Ishikawa (cell line): ENCODE measurements around the gene SULT1C3.

Source experiments
- CEBPB ChIP-seq: IDR thresholded peaks from 2 replicates; pipeline ENCODE4 v1.6.1; 2012
- CREB1 ChIP-seq: IDR thresholded peaks from 2 replicates; pipeline ENCODE4 v1.6.1; 2012; ENCODE audit warnings: low read depth
- EGR1 ChIP-seq: IDR thresholded peaks from 2 replicates; pipeline ENCODE4 v1.6.1; 2012
- EP300 ChIP-seq: IDR thresholded peaks from 2 replicates; pipeline ENCODE4 v1.6.1; 2012; ENCODE audit warnings: borderline replicate concordance
- FOXM1 ChIP-seq: IDR thresholded peaks from 2 replicates; pipeline ENCODE4 v1.6.1; 2012; ENCODE audit warnings: low read depth, borderline replicate concordance
- MAX ChIP-seq: IDR thresholded peaks from 2 replicates; pipeline ENCODE4 v1.6.1; 2012
- NFIC ChIP-seq: IDR thresholded peaks from 2 replicates; pipeline ENCODE4 v1.6.1; 2012
- RAD21 ChIP-seq: IDR thresholded peaks from 2 replicates; pipeline ENCODE4 v1.6.1; 2012; ENCODE audit warnings: low read depth
- REST ChIP-seq: IDR thresholded peaks from 2 replicates; pipeline ENCODE4 v1.6.1; 2012; ENCODE audit warnings: low read depth, mild to moderate bottlenecking
- TAF1 ChIP-seq: IDR thresholded peaks from 2 replicates; pipeline ENCODE4 v1.6.1; 2012; ENCODE audit warnings: low read depth, mild to moderate bottlenecking
- TCF12 ChIP-seq: IDR thresholded peaks from 2 replicates; pipeline ENCODE4 v1.6.1; 2012; ENCODE audit warnings: low read depth
- TEAD4 ChIP-seq: IDR thresholded peaks from 2 replicates; pipeline ENCODE4 v1.6.1; 2012
- YY1 ChIP-seq: IDR thresholded peaks from 2 replicates; pipeline ENCODE4 v1.6.1; 2012; ENCODE audit warnings: low read depth
- ZBTB7A ChIP-seq: IDR thresholded peaks from 2 replicates; pipeline ENCODE4 v1.6.1; 2012; ENCODE audit warnings: low read depth
- TF ChIP-seq, protein P1 (sequence below): IDR thresholded peaks from 2 replicates; pipeline ENCODE4 v1.6.1; 2012

The SULT1C3 gene

GRCh38 chr2:108240966-108241365, 1.2 kb downstream of the SULT1C3 start:
- no peak for TF ChIP-seq CEBPB
- TF ChIP-seq CREB1: no peak
- TF ChIP-seq TEAD4: peak; percentile 33; the same call in 1 of the 2 replicates
- TF ChIP-seq MAX: 0 out of 2 replicates have a peak, but pooled peaks have one; percentile 20
- peak; percentile 62; the same call in 1 of the 2 replicates for TF ChIP-seq EP300
- no peak for TF ChIP-seq ZBTB7A
- peak; percentile 24; the same call in 1 of the 2 replicates for TF ChIP-seq NFIC
- no peak for TF ChIP-seq REST

GRCh38 chr2:108243566-108243965, 3.8 kb downstream of the SULT1C3 start:
- no peak for TF ChIP-seq TEAD4

GRCh38 chr2:108244667-108245414, 5.1 kb downstream of the SULT1C3 start:
- TF ChIP-seq EGR1 (no peak), REST (no peak), TCF12 (no peak), RAD21 (no peak), YY1 (no peak), ZBTB7A (no peak), FOXM1 (no peak), NFIC (no peak), TEAD4 (no peak), CREB1 (no peak), MAX (no peak), CEBPB (no peak), EP300 (no peak), TAF1 (no peak)
- TF ChIP-seq, protein P1, sequence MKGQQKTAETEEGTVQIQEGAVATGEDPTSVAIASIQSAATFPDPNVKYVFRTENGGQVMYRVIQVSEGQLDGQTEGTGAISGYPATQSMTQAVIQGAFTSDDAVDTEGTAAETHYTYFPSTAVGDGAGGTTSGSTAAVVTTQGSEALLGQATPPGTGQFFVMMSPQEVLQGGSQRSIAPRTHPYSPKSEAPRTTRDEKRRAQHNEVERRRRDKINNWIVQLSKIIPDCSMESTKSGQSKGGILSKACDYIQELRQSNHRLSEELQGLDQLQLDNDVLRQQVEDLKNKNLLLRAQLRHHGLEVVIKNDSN: no peak

- TF ChIP-seq EP300 (no peak), TCF12 (no peak), NFIC (peak; percentile 71)
Measured at GRCh38 chr2:108253106-108253505, 13.3 kb downstream of the SULT1C3 start.

- TF ChIP-seq EP300 (no peak), MAX (no peak), REST (no peak), ZBTB7A (no peak), NFIC (no peak), CREB1 (no peak), TEAD4 (no peak)
- TF ChIP-seq, protein P1: no peak
Measured at GRCh38 chr2:108257757-108258331, 18.1 kb downstream of the SULT1C3 start.
